ENCODE measurements around the gene EFL1.
"Not testable (repeated sequence)": the region's sequence is repeated elsewhere in the genome, so short reads cannot be mapped to it uniquely, and the experiment has no call there.

Gene EFL1

GRCh38 chr15:82195818-82196217 lies 66.7 kb downstream of the EFL1 start:
- not testable (repeated sequence) for DNase-seq

DNA sequence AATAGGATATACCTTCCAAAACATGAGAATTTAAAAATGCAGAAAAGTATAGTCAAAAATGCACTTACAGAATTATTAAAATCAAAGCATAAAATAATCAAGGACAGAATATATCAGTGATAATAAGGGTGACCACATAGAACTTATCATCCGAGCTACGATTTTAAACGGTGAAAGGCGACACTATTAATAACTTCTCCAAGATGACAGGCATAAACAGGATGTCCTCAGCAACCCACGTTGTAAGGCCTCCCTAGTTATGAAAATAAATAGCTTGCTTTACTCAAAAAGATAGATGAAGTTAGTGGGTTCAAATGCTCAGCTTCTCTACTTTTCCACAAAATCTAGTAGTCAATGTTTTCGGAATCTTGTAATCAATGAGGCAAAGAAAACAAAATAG lies 68.0 kb downstream of the EFL1 start:
- not testable (repeated sequence) for DNase-seq

DNA sequence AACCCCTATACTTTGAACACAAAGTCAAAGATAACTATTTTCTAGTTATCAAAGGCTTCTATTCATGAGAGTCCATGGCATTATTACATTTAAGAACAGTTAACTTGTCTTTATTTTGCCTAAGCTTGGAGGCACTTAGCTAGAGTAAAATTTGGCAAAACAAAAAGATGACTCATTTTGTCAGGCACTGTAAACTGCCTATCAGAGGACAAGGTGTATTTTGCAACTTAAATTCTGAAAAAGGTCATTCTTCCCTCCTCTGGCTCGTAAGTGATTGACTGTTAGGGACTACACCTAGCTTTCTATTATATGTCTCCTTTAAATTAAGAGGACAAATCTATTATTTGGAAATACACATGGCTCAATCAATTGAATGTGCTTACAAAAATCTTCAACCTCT lies 69.1 kb downstream of the EFL1 start:
- DNase-seq, result not testable (repeated sequence)

- not testable (repeated sequence) for DNase-seq
Measured at GRCh38 chr15:82192394-82192793, 70.1 kb downstream of the EFL1 start.

DNA sequence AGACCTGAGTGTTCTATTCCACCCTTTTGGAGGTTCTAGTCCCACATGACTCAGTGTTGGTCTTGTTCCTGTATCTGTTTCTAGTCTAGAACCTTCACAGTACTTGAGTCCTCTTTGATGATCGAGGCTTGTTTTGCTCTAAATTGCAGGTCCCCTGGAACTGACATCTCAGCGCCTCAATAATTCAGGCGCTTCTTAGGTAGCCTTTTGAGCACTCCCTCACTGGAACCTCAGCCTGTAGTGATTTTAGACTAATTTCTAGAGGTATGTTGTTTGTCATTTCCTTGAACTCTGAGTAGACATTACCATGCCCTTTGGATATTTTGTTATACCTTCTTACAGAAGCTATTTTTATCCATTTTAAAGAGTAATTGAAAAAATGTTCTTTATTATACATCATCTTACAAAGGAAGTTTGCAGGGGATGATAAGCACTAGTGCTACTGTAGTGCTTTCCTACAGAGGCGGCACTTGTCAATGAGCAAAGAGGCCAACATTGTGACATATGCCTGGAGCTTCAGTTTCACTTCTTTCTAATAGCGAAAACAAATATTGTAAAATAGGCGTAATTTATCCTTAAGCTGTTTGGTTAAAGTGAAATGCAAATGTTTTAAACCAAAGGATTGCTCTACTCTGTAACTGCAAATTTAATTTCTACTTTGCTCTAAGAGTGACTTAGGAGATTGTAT lies 75.7 kb downstream of the EFL1 start:
- DNase-seq, result no peak

DNA sequence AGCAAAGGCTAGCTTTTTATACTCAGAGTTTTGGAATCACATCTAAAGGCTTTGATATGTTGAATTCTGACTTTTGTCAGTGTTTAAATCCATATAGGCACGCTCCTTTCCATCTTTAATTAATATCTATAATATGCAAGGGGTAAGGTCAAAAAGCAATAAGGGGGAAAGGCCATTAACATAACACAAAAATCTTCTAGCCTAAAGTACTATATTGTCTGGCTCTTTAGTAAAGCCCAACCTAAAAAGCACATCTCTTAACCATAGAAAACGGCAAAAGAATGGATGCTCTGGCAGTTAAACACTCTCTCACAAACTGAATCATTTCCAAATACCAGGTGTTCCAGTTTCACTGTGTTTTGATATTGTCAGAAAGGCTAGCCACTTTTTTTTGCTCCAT lies 76.4 kb downstream of the EFL1 start:
- DNase-seq, result no peak

- DNase-seq, result no peak
Measured at GRCh38 chr15:82184776-82185175, 77.8 kb downstream of the EFL1 start.

- DNase-seq, result no peak
Measured at GRCh38 chr15:82184355-82184754, 78.2 kb downstream of the EFL1 start.

GRCh38 chr15:82183121-82184031 lies 79.2 kb downstream of the EFL1 start:
- DNase-seq, result no peak

GRCh38 chr15:82181371-82181770 lies 81.2 kb downstream of the EFL1 start:
- DNase-seq, result no peak

- no peak for DNase-seq
Measured at GRCh38 chr15:82178061-82178460, 84.5 kb downstream of the EFL1 start.

- DNase-seq, result no peak
Measured at GRCh38 chr15:82177291-82178010, 85.1 kb downstream of the EFL1 start.

- DNase-seq, result no peak
Measured at GRCh38 chr15:82176542-82176941, 86.0 kb downstream of the EFL1 start.

DNA sequence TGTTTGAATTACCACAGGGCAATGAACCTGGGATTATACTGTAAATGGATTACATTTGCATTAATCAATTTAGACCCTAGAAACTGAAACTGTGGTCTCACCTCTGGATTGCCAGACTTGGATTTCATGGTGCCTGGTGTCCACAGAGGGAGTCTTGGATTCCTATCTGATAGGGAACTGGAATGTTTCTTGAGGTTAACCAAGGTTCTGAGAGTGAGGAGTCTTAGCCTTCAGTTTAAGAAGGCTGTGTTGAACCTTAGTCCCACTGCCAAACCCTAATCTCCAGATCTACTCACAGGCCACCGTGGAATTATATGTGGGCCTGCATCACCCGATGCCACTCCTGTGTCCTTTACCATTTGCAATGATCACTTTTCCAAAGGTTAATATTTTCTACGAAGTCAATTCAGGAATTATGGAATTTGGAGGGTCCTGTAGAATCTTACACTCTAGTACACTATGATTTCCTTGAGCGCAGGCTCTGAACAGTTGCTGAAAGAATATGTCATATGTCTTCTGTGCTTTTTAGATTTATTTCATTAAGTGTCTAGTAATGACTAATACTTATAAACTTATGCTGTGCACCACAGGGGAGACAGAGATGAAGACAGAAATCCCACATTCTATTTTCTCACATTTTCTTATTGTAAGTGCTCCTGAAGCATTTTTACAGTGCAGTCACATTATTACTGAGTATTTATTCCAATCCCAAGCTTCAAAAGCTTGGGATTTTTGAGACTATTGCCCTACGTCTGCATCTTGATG lies 87.9 kb downstream of the EFL1 start:
- no peak for DNase-seq

GRCh38 chr15:82173108-82173507 lies 89.4 kb downstream of the EFL1 start:
- no peak for DNase-seq

DNA sequence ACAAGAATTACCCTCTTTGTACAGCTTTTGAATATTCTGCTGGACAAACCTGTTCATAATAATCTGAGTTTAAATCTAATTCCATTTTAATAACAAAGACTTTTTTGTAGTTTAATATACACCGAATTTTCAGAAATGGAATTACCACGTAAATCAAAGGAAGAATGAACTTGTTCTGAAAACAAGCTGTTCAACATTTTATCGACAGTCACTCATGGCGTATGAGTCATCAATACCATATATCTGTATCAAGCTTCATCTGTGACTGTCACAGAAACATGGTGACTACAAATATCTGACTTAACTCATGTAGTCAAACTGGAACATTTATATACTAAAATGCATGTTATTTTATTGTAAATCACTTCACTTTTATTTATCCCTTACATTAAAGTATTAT lies 90.0 kb downstream of the EFL1 start:
- DNase-seq, result no peak

- no peak for DNase-seq
Measured at GRCh38 chr15:82168757-82169156, 93.8 kb downstream of the EFL1 start.

- no peak for DNase-seq
Measured at GRCh38 chr15:82168296-82168695, 94.2 kb downstream of the EFL1 start.

DNA sequence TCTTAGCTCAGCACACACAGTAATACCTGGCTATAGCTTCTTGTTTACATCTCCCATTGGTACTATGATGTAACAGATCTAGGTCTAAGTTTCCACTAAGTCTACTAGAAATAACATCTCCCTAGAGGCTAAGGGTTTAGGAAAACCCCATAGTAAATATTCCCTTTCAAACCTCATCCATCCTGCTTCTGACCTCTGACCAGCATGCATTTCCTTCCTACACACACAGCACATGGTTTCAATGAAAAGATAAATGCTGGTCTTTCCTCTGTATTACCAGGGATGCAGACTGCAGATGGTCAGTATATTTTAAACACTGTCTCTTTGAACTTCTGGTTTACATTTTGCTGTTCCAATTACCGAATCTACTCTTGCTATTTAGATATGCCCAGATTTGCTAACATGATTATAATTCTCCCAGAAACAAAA lies 96.6 kb downstream of the EFL1 start:
- no peak for DNase-seq

- DNase-seq, result no peak
Measured at GRCh38 chr15:82159922-82160321, 102.6 kb downstream of the EFL1 start.

DNA sequence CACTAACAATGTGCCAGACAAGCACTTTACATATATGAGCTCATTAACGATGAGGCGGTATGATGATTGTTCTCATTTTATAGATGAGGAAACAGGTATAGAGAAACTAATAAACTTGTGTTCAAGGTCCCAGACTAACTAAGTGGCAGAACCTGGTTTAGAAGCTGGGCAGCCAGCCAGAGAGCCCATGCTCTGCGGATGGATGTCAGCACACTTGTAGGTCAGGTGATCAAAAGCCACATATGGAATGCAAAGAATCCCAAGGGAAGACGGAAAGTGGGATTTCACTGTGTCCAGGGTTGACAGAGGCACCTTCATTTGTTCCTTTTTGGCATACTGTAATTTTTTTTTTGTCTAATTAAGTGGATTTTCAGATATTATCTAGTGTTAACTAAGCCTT lies 103.7 kb downstream of the EFL1 start:
- no peak for DNase-seq

DNA sequence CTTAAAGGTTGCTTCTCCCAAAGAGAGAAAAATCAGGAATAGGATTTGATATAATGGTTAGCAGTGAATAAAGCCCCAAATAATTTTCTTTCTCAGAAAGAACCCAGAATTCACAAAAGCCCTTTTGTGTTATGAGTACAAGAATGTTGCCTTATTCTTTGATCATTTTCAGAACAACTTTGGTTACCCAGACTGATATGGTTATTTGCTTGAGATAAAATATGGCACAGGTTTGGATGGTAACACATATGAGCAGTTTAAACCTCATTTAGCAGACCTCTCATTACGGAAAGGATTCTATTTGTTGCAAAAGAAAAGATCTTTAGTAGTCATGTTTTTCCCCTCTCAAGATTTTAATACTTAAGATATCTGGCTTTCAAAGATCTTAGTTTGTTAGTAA lies 111.9 kb downstream of the EFL1 start:
- no peak for DNase-seq

- DNase-seq, result no peak
Measured at GRCh38 chr15:82146990-82147461, 115.5 kb downstream of the EFL1 start.
